ENCODE results near the gene FKBP10.

Gene FKBP10

DNA sequence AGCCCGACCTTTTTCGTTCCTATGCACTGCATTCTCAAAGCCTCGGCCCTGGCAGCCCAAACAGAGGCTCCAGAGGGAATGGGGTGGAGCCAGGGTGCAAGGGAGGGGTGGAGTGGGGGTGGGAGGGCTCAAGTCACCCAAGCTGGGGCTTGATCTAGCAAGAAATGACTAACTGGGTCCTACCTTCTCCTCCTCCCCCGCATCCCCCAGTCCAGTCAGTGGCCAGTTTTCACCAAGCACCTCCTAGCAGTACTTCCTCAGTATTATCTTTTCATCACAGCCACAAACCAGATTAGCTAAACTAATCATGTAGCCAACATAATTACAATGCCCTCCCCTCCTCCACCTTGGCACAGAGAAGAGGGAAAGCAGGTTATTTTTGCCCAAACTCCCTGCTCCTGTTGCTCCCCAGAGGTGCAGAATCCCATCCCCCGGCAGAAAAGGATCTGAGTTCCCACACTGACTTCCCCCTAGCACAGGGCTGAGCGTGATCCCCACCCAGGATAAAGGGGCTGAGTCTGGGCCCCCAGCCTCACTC, 28.5 kb upstream of the FKBP10 start:
- DNase-seq = no peak

DNA sequence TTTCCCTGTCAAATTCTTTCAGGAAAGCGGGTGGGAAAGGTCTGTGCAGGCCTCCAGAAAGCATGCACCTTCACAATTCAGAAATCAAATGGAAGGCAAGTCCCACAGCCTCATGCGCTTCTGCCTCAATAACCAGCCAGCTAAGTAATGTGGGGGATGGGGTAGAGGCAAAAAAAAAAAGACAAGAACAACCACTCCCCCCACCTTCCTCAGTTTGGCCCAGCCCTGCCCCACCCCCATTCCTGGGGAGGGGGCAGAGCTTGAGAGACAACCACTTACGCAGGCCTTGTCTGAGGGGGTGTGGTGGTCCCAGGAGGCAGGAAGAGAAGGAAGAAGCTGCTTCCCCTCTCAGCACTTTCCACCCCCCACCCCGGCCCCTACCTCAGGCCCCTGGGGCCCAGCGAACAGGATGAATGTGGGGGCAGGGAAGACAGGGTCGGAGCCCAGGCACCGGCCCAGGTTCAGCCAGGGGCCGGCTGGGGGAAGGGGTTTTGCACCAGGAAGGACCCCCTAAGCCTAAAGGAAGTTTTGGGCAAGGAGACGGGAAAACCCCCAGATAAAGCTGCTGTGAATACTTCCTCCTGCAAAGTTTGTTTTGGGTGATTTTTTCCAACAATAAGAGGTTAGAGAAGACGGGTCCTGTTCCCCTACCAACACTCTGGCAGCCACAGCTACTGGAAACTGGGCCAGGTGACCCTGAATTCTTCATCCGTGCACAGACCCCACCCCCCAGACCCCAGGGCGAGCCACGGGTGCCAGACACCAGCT, 27.5 kb upstream of the FKBP10 start:
- DNase-seq = no peak

DNA sequence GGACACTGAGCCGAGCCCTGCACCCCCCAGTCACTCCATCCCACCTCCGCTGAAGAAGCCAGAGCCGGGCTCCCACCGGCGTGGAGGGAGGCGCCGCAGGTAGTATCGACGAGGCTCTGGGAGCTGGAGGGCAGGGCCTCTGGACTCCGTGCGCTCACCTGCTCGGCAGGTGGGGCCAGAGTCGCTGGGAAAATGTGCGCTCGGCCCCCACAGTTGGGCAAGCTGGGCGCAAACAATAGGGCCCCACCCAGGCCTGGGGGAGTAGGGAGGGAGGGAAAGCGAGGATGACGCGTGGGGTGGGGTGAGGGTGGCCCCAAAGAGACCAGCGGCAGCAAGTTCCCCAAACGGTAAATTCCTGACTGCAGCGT, 27.0 kb upstream of the FKBP10 start:
- peak; percentile 30 for DNase-seq

GRCh38 chr17:41786227-41787020, 26.4 kb upstream of the FKBP10 start, which contains the start of gene JUP:
JUP (minus strand) TSS chr17:41786711; CDS start chr17:41771854, 14,857 bp downstream.
- peak; percentile 99 for DNase-seq

DNA sequence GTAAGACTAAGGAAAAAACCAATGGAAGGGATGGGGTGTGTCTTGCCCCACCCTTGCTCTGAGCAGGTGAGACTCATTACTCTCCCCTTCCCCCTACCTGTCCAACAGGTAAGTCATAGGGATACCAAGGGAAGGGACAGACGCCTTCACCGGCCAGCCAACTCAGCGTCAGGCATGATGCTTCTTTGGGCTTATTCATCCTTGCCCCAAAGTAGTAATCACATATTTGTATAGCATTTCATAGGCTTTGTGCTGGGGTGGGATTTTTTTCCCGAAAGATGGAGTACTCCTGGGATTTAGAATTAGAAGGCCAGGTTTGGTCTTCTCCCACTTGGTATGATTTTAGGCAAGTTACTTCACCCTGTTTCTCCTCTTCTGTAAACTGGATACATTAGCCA, 25.8 kb upstream of the FKBP10 start:
- DNase-seq = no peak

- no peak for DNase-seq
Measured at GRCh38 chr17:41792845-41793783, 19.7 kb upstream of the FKBP10 start.

- DNase-seq = no peak
Measured at GRCh38 chr17:41793784-41794539, 18.8 kb upstream of the FKBP10 start.

- no peak for DNase-seq
Measured at GRCh38 chr17:41794540-41794975, 18.2 kb upstream of the FKBP10 start.

GRCh38 chr17:41796121-41796895, 16.5 kb upstream of the FKBP10 start:
- DNase-seq = no peak

DNA sequence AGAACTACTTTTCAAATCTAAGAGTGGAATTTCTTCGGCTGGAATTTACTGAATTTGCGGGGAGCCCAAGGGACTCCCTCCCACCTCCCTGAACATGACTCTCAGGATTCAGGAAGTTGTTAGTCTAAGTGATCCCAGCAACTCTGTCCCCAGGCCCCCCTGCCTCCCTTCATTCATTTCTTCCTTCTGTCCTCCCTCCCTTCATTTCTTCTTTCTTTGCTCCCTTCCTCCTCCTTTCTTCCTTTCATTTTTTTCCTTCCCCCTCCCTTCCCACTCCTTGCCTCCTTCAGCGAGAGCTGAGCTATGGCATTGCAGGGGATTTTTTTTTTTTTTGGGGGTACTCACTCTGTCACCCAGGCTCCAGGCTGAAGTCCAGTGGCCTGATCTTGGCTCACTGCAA, 15.4 kb upstream of the FKBP10 start:
- no peak for DNase-seq

DNA sequence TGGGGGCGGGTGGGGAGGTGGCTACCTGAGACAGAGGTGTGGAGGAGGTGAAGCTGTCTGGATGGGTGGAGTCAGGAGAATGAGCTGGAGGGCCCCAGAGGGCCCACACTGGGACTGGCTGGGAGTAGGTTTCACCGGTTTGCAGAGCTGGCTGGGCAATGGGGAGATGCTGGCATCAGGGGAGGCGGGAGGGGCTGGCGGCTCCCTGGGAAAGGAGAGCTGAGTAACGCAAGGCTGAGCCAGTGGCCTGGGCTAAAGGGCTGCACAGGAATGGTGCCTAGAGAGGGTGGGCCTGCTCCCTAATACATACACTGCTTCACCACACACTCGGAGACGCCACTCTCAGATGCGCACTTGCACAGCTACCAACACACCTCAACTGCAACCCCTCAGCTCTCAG, 13.4 kb upstream of the FKBP10 start:
- DNase-seq = no peak

GRCh38 chr17:41800601-41801373, 12.0 kb upstream of the FKBP10 start:
- DNase-seq = no peak

DNA sequence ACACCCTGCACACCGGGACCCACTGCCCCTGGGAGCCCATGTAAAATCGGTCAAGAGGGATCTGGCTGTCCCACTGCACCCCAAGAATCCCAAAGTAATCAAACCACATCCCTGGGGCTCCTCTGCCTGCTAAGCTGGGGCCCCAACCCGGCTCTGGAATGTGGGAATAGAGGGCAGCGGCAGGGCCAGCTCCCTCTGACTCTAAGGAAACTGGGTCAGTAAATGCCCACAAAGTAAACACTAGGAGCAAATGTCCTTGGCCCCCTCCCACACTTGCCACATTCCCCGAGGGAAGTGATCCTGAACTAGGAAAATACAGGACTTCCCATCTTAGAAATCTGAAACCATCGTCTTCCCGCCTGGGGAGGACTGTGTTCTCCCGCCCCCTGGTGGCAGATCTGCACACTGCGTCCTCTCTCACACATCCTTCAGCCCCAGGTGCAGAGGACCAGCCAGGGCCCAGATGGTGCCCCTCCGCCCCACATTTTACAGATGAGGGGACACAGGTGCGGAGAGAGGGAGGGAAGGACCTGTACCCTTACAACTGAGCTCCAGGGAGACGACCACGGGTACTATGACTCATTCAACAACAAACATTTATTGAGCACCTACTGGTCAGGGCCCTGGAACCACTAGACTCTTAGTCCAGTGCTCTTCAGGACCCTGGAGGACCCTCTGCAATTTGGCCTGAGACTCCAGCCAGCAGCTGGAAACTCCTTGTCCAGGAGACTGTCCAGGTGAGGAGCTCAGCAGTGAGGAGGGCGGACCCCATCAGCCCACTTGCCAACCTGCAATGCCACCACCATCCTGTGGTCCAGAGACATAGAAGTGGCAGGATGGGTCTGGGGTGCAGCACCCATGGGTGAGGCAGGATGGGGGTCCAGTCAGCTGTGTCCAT, 11.2 kb upstream of the FKBP10 start:
- DNase-seq = peak; percentile 80

DNA sequence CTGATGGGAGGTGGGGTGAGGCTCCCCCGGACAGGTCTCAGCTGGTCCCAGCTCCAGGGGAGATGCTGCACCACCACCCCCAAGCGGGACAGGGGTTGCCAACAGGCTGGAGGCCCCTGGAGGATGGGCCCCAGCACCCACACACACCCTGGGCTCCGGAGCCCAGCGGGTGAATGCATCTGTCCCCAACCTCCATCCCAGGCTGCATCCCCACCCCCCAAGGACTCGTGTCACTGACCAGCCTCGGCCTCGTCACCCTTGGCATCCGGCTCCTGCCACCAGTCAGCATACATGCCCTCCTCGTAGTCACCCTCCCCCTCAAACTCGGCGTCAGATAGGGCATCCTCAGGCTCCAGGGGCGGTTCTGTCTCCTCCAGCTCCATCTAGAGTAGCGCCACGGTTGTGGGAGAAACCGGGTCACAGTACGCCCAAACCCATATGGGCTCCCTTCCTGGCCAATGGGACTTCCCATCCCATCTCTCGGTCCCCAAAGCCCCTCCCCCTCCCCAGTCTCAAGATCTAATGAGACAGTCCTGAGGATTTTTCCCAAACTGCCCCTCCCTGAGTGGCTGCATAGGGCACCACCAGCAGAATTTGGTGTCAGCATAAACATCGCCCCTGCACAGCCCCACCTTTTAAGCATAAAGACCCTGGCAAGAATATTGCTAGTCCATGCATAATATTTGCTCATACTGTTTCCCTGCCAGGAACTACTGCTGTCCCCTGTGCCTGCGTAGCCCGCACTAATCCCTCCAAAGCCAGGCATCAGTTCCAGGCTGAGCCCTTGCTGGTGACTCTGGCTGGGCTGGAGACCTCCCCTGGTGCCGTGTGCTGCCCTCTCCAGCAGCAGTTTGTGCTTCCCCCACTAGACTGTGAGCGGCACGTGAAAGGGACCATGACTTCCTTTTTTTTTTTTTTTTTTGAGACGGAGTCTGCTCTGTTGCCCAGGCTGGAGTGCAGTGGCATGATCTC, 9.5 kb upstream of the FKBP10 start:
- no peak for DNase-seq

GRCh38 chr17:41806685-41807445, 5.9 kb upstream of the FKBP10 start:
- no peak for DNase-seq

DNA sequence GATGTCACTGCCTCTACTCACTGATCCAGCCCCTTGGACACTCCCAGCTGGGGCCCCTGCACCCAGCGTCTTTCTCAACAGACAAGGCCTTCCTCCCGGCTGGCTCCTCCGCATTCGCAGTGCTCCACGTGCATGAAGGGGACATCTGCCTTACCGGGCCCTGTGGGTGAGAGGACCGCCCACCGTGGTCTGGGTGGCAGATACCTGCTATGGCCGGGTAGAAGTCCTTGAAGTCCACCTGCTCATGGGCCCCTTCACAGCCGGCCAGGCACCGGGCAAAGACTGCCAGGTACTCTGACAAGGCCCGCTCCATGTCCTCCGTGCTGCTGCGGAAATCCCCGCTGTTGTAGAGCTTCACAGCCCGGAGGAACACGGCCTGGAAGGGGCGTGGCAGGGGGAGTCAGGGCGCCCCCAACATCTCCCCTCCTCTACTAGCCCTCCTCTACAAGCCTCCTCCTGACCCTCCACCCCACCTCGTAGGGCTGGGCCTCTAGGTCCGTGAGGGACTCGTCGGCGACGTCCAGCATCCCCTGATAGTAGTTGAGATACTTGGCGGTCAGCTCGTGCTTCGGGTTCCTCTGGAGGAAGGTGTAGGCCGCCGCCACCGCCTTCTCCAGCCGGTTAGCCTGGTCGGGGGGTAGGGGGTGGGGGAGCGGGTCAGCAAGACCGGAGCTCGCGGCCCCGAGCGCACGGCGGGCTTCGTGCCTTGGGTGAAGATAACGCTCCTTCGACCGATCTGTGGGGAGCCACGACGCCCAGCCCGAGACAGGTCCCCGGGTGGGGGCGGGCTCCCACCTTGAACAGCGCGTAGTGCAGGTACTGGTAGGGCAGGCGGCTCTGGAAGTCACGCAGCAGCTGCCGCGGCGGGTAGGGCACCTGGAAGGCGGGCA, 1.9 kb upstream of the FKBP10 start:
- no peak for DNase-seq
